CD4-positive, CD25-positive, alpha-beta regulatory T cell (primary cell): ENCODE data around the gene OR10G8. TPM values are rescaled to one million over a fixed set of nuclear protein-coding genes. Genes with fewer than 3 reads are reported as not detected.
"Not testable (repeated sequence)": the region's sequence is repeated elsewhere in the genome, so short reads cannot be mapped to it uniquely, and the experiment has no call there.

Experiments used
- ATAC-seq, 2 donors: fragments of 150-1000 bp; cut with Tn5 transposase; one replicate each; pipeline ENCODE4 v1.10.0; 2021; ENCODE audit warnings: low read depth in 2 of 2, moderate number of reproducible peaks in 2 of 2, moderate library complexity in 1 of 2
- DNase-seq, 3 donors: peaks; one replicate each; pipeline versions ENCODE4 v3.0.0 to v3.0.0-alpha.2; 2012 to 2022; ENCODE audit warnings: mixed read lengths in 1 of 3
- H3K27ac ChIP-seq: one replicate; pipeline ENCODE4 v1.7.0; 2013; ENCODE audit warnings: mild to moderate bottlenecking, low read length; ENCODE audit not compliant: insufficient read depth, poor library complexity, severe bottlenecking
- H3K27me3 ChIP-seq: one replicate; pipeline ENCODE4 v1.7.0; 2013; ENCODE audit warnings: low read length; ENCODE audit not compliant: control insufficient read depth, insufficient read depth
- H3K36me3 ChIP-seq: one replicate; pipeline ENCODE4 v1.7.0; 2013; ENCODE audit warnings: mild to moderate bottlenecking, low read length, moderate library complexity; ENCODE audit not compliant: control insufficient read depth, insufficient read depth
- H3K4me1 ChIP-seq: 2 replicates; pipeline ENCODE4 v1.7.0; 2013; ENCODE audit warnings: mild to moderate bottlenecking, low read length; ENCODE audit not compliant: insufficient read depth, control insufficient read depth, poor library complexity, severe bottlenecking
- H3K4me3 ChIP-seq: one replicate; pipeline ENCODE4 v1.7.0; 2013; ENCODE audit warnings: low read depth, mild to moderate bottlenecking, low read length, moderate library complexity
- H3K9me3 ChIP-seq, 2 experiments: 1 replicate in 1 of 2; 2 replicates in 1 of 2; pipeline ENCODE4 v1.7.0; 2013; ENCODE audit warnings: low read length in 2 of 2, mild to moderate bottlenecking in 1 of 2, moderate library complexity in 1 of 2; ENCODE audit not compliant: control insufficient read depth in 2 of 2
- H3K27ac Mint-ChIP-seq, 3 donors: one replicate each; pipeline ENCODE4 v1.8.0; 2020 to 2022; ENCODE audit warnings: mild to moderate bottlenecking in 3 of 3, mixed read lengths in 3 of 3, moderate library complexity in 2 of 3
- H3K27me3 Mint-ChIP-seq: one replicate; pipeline ENCODE4 v1.8.0; 2022; ENCODE audit warnings: mild to moderate bottlenecking, mixed read lengths
- H3K36me3 Mint-ChIP-seq: one replicate; pipeline ENCODE4 v1.8.0; 2020; ENCODE audit warnings: mixed read lengths
- H3K4me1 Mint-ChIP-seq, 4 donors: one replicate each; pipeline ENCODE4 v1.8.0; 2020 to 2022; ENCODE audit warnings: mixed read lengths in 4 of 4, mild to moderate bottlenecking in 1 of 4
- H3K4me3 Mint-ChIP-seq, 4 donors: one replicate each; pipeline ENCODE4 v1.8.0; 2020 to 2022; ENCODE audit warnings: mild to moderate bottlenecking in 4 of 4, mixed read lengths in 4 of 4, moderate library complexity in 3 of 4
- H3K9me3 Mint-ChIP-seq, 7 donors: one replicate each; pipeline ENCODE4 v1.8.0; 2020 to 2022; ENCODE audit warnings: mixed read lengths in 7 of 7, mild to moderate bottlenecking in 3 of 7, moderate library complexity in 2 of 7
- polyA plus RNA-seq, 4 donors: library from polyadenylated mRNA; unstranded; fragments of 300-500 nt; fragmentation: Illumina TruSeq; gene quantifications; one replicate each; pipeline ENCODE4 v1.2.3, GENCODE V29; 2021
- total RNA-seq: library from RNA; stranded (reverse); gene quantifications from one replicate; pipeline ENCODE4 v1.2.3, GENCODE V29; 2022

OR10G8 gene, protein sequence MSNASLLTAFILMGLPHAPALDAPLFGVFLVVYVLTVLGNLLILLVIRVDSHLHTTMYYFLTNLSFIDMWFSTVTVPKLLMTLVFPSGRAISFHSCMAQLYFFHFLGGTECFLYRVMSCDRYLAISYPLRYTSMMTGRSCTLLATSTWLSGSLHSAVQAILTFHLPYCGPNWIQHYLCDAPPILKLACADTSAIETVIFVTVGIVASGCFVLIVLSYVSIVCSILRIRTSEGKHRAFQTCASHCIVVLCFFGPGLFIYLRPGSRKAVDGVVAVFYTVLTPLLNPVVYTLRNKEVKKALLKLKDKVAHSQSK
- not detected for total RNA-seq
- not detected for polyA plus RNA-seq

- ATAC-seq = no peak
These were observed at the start of gene OR10G8 for GRCh38 chr11:124026498-124026897. Gene OR10G8, plus strand, starts transcription at chr11:124026798. Its CDS starts 2,825 bp downstream, at chr11:124029623.

DNA sequence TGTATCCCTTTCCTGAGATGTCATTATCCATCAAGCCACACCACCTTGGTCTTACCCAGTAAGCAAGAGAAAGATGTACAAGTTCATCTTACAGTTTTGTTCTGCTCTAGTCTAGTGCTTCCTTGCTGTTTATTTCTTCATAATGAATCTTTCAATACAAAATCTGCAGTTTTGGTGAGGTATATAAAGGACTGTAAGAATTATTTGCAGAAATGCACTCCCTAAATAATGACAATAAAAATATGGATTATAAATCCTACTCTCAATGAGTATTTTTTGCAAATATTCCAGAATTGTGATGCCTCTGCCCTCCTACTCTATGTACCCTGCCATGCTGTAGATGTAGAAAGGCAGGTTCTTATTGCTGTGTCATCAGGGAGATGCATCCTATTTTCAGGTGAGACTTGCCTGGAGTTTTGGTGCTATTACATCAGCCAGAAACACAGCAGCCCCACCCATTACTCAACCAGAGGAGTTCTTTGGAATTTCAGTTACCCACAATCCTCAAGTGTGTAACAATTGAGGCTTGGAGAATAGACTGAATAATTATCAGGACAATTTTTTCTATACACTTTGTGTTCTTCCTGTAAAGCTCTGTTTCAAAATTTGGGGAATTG is 48.8 kb upstream of the OR10G8 start, which contains the start of gene OR10S1:
Gene OR10S1 (minus strand): TSS at position 51 of the 617 bp plus-strand sequence. CDS start 117 bp downstream, outside the sequence.
- H3K4me3 ChIP-seq = no peak within 1 kb of the TSS
- Mint-ChIP-seq H3K27me3 (no peaks in the 10 kb centered on the region), H3K27ac (no peak within 1 kb of the TSS), H3K9me3 (peaks cover 0 to 7% (median 2%) of the 10 kb centered on the region in 7 donors), H3K36me3 (no peaks in the 10 kb centered on the region), H3K4me1 (no peaks in the 10 kb centered on the region), H3K4me3 (no peak within 1 kb of the TSS)
- no peak within 1 kb of the TSS for H3K27ac ChIP-seq
- no peaks in the 10 kb centered on the region for H3K9me3 ChIP-seq
- no peaks in the 10 kb centered on the region for H3K27me3 ChIP-seq
- no peaks in the 10 kb centered on the region for H3K36me3 ChIP-seq
- H3K4me1 ChIP-seq = no peaks in the 10 kb centered on the region
- no peak for DNase-seq
- ATAC-seq = no peak

More at GRCh38 chr11:124026498-124026897, at the start of gene OR10G8:
- H3K27me3 Mint-ChIP-seq = no peaks in the 10 kb centered on the region
- Histone ChIP-seq H3K4me3 (no peak within 1 kb of the TSS), H3K4me1 (no peaks in the 10 kb centered on the region), H3K27me3 (no peaks in the 10 kb centered on the region), H3K27ac (no peak within 1 kb of the TSS), H3K36me3 (no peaks in the 10 kb centered on the region), H3K9me3 (no peaks in the 10 kb centered on the region)
- peaks cover 0 to 1% (median 0%) of the 10 kb centered on the region in 7 donors for H3K9me3 Mint-ChIP-seq
- H3K27ac Mint-ChIP-seq = no peak within 1 kb of the TSS
- no peak within 1 kb of the TSS for H3K4me3 Mint-ChIP-seq
- DNase-seq = no peak
- no peaks in the 10 kb centered on the region for H3K36me3 Mint-ChIP-seq
- H3K4me1 Mint-ChIP-seq = no peaks in the 10 kb centered on the region

DNA sequence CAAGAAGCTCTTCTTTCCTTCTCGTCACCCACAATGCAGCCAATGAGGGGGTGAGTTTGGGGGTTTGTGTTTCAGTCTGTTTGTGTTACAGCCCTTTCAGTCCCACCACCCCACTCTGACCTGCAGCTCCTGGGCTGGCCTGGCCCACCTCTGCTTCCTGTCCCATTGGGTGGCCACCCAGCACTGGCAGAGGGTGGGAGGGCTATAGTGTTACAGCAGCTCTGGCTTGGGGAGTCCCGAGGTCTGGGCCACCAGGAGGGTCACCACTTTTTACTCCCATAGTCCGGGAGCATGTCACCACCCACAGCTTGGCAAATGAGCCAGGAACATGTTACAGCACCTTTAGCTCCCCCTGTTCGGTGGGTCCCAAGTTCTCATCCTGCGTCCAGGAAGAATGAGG is 47.3 kb upstream of the OR10G8 start:
- H3K9me3 Mint-ChIP-seq = peaks cover 0 to 10% (median 3%) of the 10 kb centered on the region in 7 donors
- no peaks in the 10 kb centered on the region for H3K27me3 ChIP-seq
- no peak overlapping the region for H3K4me3 Mint-ChIP-seq
- H3K36me3 Mint-ChIP-seq = no peaks in the 10 kb centered on the region
- H3K36me3 ChIP-seq = no peaks in the 10 kb centered on the region
- no peaks in the 10 kb centered on the region for H3K4me1 Mint-ChIP-seq
- H3K27me3 Mint-ChIP-seq = no peaks in the 10 kb centered on the region
- DNase-seq = no peak
- no peak for ATAC-seq
- H3K4me3 ChIP-seq = no peak overlapping the region
- no peaks in the 10 kb centered on the region for H3K9me3 ChIP-seq
- H3K27ac Mint-ChIP-seq = no peak overlapping the region
- no peaks in the 10 kb centered on the region for H3K4me1 ChIP-seq
- H3K27ac ChIP-seq = no peak overlapping the region

DNA sequence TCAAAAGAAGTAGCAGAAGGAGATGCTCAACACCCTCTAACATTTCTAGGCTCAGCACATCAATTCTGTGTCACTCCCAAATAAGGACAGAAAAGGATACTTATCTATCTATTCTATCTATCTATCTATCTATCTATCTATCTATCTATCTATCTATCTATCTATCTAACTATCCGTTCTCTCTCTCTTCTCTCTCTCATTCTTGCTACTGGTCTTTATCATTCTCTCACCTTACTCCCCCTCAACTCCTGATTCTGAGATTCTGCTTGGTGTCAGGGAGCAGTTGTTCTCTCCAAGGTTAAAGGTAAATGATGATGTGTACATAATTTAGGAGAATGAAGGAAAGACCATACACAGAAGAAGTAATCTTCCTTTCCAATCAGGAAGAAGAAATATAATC is 31.5 kb upstream of the OR10G8 start, which contains the start of gene OR10G6:
Gene OR10G6 (minus strand): TSS at position 43 of the 400 bp plus-strand sequence. CDS start 0 bp downstream, at position 43.
- Mint-ChIP-seq H3K9me3 (peaks cover 0 to 2% (median 0%) of the 10 kb centered on the region in 7 donors), H3K27me3 (no peaks in the 10 kb centered on the region), H3K36me3 (no peaks in the 10 kb centered on the region), H3K27ac (no peak within 1 kb of the TSS), H3K4me3 (no peak within 1 kb of the TSS), H3K4me1 (no peaks in the 10 kb centered on the region)
- ATAC-seq = no peak
- H3K4me1 ChIP-seq = no peaks in the 10 kb centered on the region
- DNase-seq = no peak
- no peak within 1 kb of the TSS for H3K4me3 ChIP-seq
- H3K36me3 ChIP-seq = no peaks in the 10 kb centered on the region
- no peaks in the 10 kb centered on the region for H3K27me3 ChIP-seq
- no peaks in the 10 kb centered on the region for H3K9me3 ChIP-seq
- H3K27ac ChIP-seq = no peak within 1 kb of the TSS

DNA sequence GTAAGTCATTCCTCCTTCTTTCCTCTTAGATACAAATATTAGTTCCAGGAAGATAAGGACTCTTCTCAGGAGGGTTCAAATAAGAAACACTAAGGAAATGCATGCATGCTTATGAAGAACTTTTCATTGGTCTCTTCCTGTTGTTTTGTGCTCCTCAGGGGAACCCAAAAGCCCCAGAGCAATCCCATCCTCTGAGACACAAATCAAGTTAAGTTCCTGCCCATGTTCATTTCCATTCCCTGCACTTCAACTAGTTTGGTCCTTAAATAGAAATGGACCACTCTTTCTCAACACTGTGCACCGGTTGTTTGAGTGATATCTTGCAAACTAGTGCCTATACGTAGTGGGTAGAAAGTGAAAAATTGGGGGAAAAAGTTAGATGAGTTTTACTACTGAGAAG is 13.9 kb upstream of the OR10G8 start, which contains the start of gene OR10G4:
Gene OR10G4 (plus strand): TSS at position 301 of the 400 bp plus-strand sequence. CDS start 2,578 bp downstream, outside the sequence.
- H3K27ac Mint-ChIP-seq = no peak within 1 kb of the TSS
- H3K27ac ChIP-seq = no peak within 1 kb of the TSS
- no peaks in the 10 kb centered on the region for H3K36me3 ChIP-seq
- H3K9me3 Mint-ChIP-seq = no peaks in the 10 kb centered on the region
- no peaks in the 10 kb centered on the region for H3K27me3 ChIP-seq
- ATAC-seq = no peak
- H3K9me3 ChIP-seq = no peaks in the 10 kb centered on the region
- no peaks in the 10 kb centered on the region for H3K36me3 Mint-ChIP-seq
- DNase-seq = no peak
- no peaks in the 10 kb centered on the region for H3K4me1 ChIP-seq
- H3K4me3 ChIP-seq = no peak within 1 kb of the TSS
- H3K4me1 Mint-ChIP-seq = no peaks in the 10 kb centered on the region
- no peaks in the 10 kb centered on the region for H3K27me3 Mint-ChIP-seq
- H3K4me3 Mint-ChIP-seq = no peak within 1 kb of the TSS

GRCh38 chr11:124015837-124016236 is 10.8 kb upstream of the OR10G8 start:
- H3K4me1 Mint-ChIP-seq, H3K27ac ChIP-seq, H3K4me3 Mint-ChIP-seq, ATAC-seq, H3K36me3 Mint-ChIP-seq, H3K4me3 ChIP-seq, H3K9me3 Mint-ChIP-seq, DNase-seq, H3K36me3 ChIP-seq, H3K27me3 ChIP-seq, H3K27me3 Mint-ChIP-seq, H3K4me1 ChIP-seq, H3K27ac Mint-ChIP-seq, H3K9me3 ChIP-seq: not testable (repeated sequence)

DNA sequence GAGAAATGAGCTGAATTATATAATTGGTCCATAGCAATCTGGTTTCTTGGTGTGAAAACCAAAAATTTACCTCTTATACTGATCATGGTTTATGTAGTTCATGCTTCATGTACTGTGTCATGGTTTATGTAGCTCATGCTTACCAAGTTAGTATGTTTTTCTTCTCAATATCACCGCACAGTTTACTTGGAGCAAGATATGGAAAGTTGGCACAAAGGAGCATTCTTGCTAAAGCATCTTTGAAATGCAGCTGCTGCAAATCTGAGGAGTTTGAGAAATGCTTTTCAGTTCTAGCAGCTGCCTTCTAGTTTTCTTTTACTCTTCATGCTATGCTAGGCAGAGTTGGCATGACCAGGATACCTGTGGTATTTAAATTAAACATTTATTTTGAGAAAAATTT is 10.1 kb downstream of the OR10G8 start:
- ATAC-seq (no peak), DNase-seq (no peak)
- Mint-ChIP-seq H3K36me3 (no peaks in the 10 kb centered on the region), H3K27me3 (no peaks in the 10 kb centered on the region), H3K4me1 (no peaks in the 10 kb centered on the region), H3K9me3 (peaks cover 0 to 5% (median 0%) of the 10 kb centered on the region in 7 donors), H3K4me3 (no peak overlapping the region), H3K27ac (no peak overlapping the region)
- Histone ChIP-seq H3K27me3 (no peaks in the 10 kb centered on the region), H3K4me1 (no peaks in the 10 kb centered on the region), H3K27ac (no peak overlapping the region), H3K36me3 (no peaks in the 10 kb centered on the region), H3K4me3 (no peak overlapping the region), H3K9me3 (no peaks in the 10 kb centered on the region)
